ENCODE measurements around the gene MYO16. TPM values are rescaled to one million over a fixed set of nuclear protein-coding genes. Genes with fewer than 3 reads are reported as not detected.
A peak's percentile ranks its signal among the peaks of the same experiment; 100 is the strongest.

MYO16 gene
- total RNA-seq, 1 donor from 2014 or later: 0.24 TPM

DNA sequence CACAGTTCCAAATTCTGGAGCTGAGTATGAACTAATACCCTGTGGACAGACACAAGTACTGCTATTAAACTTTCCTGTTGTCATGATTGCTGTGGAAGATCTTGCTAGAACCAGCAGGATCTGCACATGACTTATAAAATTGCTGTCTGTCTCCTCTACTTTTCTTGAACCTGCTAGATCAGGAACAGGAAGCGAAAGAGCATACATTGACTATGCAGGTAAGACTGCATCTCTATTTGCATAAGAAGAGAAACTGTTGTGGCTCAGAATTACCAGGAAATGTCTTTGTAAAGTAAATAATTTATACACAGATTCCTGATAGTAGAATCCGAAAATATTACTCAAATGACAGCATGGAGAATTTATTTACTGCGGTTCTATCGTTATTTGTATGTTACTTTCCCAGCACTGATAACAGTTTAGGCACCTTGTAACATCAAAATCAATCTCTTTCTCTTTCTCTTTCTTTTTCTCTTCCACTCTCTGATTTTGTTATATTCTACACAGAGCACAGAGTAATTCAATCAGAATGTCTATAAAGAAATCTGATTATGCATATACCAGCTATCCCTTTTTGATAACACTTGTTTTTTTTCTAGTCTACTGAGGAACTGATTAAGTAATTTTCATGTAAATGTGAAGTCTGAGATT is 226.5 kb downstream of the MYO16 start:
- no peak for ATAC-seq
- Histone ChIP-seq H3K27ac (no peak overlapping the region), H3K9me3 (no peaks in the 10 kb centered on the region), H3K36me3 (no peaks in the 10 kb centered on the region), H3K4me3 (no peak overlapping the region), H3K27me3 (ENCODE audit: low read depth) (no peaks in the 10 kb centered on the region), H3K4me1 (no peaks in the 10 kb centered on the region)
- intact Hi-C loops (cut with DNase I): loop anchor here (5.0 kb wide), 1 partner anchor 51 kb away; no protein-coding TSS in a partner anchor
- no peak for DNase-seq
- TF ChIP-seq CTCF (IDR thresholded peaks at IDR 0.05): no peak

DNA sequence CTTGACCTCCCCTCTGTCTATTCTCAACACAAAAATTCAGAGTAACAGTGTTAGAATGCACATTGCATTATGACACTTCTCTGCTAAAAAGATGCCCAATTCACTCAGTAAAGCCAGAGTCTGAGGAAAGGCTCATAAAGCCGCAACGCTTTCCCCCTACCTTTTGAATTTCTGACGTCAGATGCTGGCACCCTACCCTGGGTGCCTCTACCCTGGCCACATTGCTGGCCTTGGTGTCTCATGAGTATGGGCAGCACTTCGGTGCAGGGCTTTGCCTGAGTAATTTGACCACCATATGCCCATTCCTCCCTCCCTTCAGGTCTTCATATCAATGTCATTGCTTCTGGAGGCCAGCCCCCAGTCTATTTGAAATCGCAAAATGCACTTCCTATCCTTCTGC is 229.3 kb downstream of the MYO16 start:
- no peaks in the 10 kb centered on the region for H3K27me3 ChIP-seq (ENCODE audit: low read depth)
- no peaks in the 10 kb centered on the region for H3K4me1 ChIP-seq
- intact Hi-C loops (cut with DNase I): loop anchor here (5.0 kb wide), 1 partner anchor 49 kb away; no protein-coding TSS in a partner anchor

DNA sequence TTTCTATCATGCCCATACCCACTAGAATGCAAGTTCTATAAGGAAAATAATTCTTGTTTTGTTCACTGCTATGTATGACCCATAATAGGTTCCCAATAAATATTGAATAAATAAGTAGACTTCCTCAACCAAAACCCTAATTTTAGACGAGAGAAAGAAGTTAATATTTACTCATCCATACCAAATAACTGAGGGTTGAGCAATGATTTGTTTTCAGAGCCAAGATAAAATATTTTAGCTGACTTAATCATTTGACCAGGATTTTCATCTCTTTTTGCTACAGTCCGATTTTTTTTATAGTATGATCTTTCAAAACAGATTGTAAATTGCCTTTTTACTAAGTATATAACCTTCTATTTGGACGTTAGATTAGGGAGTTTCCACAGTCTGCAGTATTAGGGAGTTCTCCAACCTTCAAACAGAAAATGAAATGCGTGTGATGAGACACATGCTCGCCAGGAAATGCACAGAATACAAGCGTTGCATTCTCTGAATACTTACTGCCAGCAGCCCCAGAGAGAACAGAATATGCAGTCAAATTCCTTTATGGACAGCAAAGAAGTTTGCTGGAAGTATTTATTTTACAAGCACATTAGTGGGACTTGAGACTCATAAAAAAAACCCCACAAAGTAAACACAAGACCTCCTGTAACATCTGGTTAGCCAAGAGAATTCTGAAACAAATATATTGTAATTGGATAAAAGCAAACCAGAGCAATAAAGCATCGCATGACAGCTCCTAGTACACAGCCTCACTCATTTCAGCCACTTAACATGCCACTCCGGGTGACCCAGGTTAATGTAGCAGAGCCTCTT is 230.0 kb downstream of the MYO16 start:
- ATAC-seq (peak in 1 of 2 donors; percentile 18), DNase-seq (no peak)
- Histone ChIP-seq H3K4me3 (no peak overlapping the region), H3K4me1 (no peaks in the 10 kb centered on the region), H3K9me3 (no peaks in the 10 kb centered on the region), H3K27ac (no peak overlapping the region), H3K27me3 (ENCODE audit: low read depth) (no peaks in the 10 kb centered on the region), H3K36me3 (no peaks in the 10 kb centered on the region)
- intact Hi-C loops (cut with DNase I): loop anchor here (5.0 kb wide), 1 partner anchor 48 kb away; no protein-coding TSS in a partner anchor
- no peak for TF ChIP-seq CTCF (IDR thresholded peaks at IDR 0.05)

More for the DNA sequence above, 229.3 kb downstream of the MYO16 start:
- no peak overlapping the region for H3K4me3 ChIP-seq
- H3K27ac ChIP-seq: no peak overlapping the region
- no peak for TF ChIP-seq CTCF (IDR thresholded peaks at IDR 0.05)
- no peak for ATAC-seq
- no peaks in the 10 kb centered on the region for H3K36me3 ChIP-seq
- DNase-seq: no peak
- H3K9me3 ChIP-seq: no peaks in the 10 kb centered on the region

DNA sequence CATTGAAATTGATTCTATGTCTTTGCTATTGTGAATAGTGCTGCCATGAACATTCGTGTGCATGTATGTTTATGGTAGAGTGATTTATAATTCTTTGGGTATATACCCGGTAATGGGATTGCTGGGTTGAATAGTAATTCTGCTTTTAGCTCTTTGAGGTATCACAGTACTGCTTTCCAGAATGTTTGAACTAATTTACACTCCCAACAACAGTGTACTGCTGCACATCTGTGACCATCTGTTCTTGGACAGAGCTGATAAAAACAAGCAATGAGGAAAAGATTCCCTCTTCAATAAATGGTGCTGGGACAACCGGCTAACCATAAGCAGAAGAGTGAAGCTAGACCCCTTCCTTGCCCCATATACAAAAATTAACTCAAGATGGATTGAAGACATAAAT is 231.0 kb downstream of the MYO16 start:
- H3K4me1 ChIP-seq: no peaks in the 10 kb centered on the region
- H3K9me3 ChIP-seq: no peaks in the 10 kb centered on the region
- intact Hi-C loops (cut with DNase I): no loop called here
- H3K27ac ChIP-seq: no peak overlapping the region
- no peak for TF ChIP-seq CTCF (IDR thresholded peaks at IDR 0.05)
- no peaks in the 10 kb centered on the region for H3K27me3 ChIP-seq (ENCODE audit: low read depth)
- H3K4me3 ChIP-seq: no peak overlapping the region
- ATAC-seq (no peak), DNase-seq (no peak)
- H3K36me3 ChIP-seq: no peaks in the 10 kb centered on the region

- Histone ChIP-seq H3K27ac (no peak overlapping the region), H3K4me3 (no peak overlapping the region), H3K27me3 (ENCODE audit: low read depth) (no peaks in the 10 kb centered on the region), H3K4me1 (no peaks in the 10 kb centered on the region), H3K9me3 (peaks cover 8% of the 10 kb centered on the region), H3K36me3 (no peaks in the 10 kb centered on the region)
- ATAC-seq: no peak
- no peak for TF ChIP-seq CTCF (IDR thresholded peaks at IDR 0.05)
- intact Hi-C loops (cut with DNase I): no loop called here
- DNase-seq: no peak
Observed at GRCh38 chr13:108877300-108877699, 247.9 kb downstream of the MYO16 start.
